SKM-1 (cell line): ENCODE results near the gene RAD23B.
A peak's percentile ranks its signal among the peaks of the same experiment; 100 is the strongest.
"Not testable (repeated sequence)": the region's sequence is repeated elsewhere in the genome, so short reads cannot be mapped to it uniquely, and the experiment has no call there.

ENCODE experiments used
- DNase-seq: peaks from one replicate; lab custom pipeline; 2025; ENCODE audit not compliant: unreplicated experiment; lab: John Stamatoyannopoulos, UW

RAD23B gene

GRCh38 chr9:107282759-107283622, at the start of gene RAD23B:
Gene RAD23B, plus strand, starts transcription at chr9:107283279. Its CDS starts 351 bp downstream, at chr9:107283630.
- peak; percentile 56 for DNase-seq

- DNase-seq = no peak
Observed at GRCh38 chr9:107235765-107236442, 47.2 kb upstream of the RAD23B start.

- no peak for DNase-seq
Observed at GRCh38 chr9:107237873-107238272, 45.2 kb upstream of the RAD23B start.

- no peak for DNase-seq
Observed at GRCh38 chr9:107239474-107239873, 43.6 kb upstream of the RAD23B start.

- no peak for DNase-seq
Observed at GRCh38 chr9:107240260-107240659, 42.8 kb upstream of the RAD23B start.

- no peak for DNase-seq
Observed at GRCh38 chr9:107242073-107243030, 40.7 kb upstream of the RAD23B start.

GRCh38 chr9:107243742-107244141, 39.3 kb upstream of the RAD23B start:
- no peak for DNase-seq

GRCh38 chr9:107246259-107247254, 36.5 kb upstream of the RAD23B start:
- DNase-seq = no peak

GRCh38 chr9:107248714-107249113, 34.4 kb upstream of the RAD23B start:
- no peak for DNase-seq

GRCh38 chr9:107249131-107249533, 33.9 kb upstream of the RAD23B start:
- DNase-seq = no peak

- DNase-seq = no peak
Observed at GRCh38 chr9:107249665-107250285, 33.3 kb upstream of the RAD23B start.

- DNase-seq = no peak
Observed at GRCh38 chr9:107251756-107252322, 31.2 kb upstream of the RAD23B start.

- DNase-seq = no peak
Observed at GRCh38 chr9:107258919-107259318, 24.2 kb upstream of the RAD23B start.

GRCh38 chr9:107259751-107260313, 23.2 kb upstream of the RAD23B start:
- DNase-seq = not testable (repeated sequence)

- DNase-seq = no peak
Observed at GRCh38 chr9:107260437-107261081, 22.5 kb upstream of the RAD23B start.

- no peak for DNase-seq
Observed at GRCh38 chr9:107261106-107261505, 22.0 kb upstream of the RAD23B start.

GRCh38 chr9:107263289-107263688, 19.8 kb upstream of the RAD23B start:
- no peak for DNase-seq

- no peak for DNase-seq
Observed at GRCh38 chr9:107266624-107267368, 16.3 kb upstream of the RAD23B start.
